T-helper 2 cell treated with Interferon-gamma antibody and Interleukin-4, amounts not matched to agents 100 ng/mL and 5 ng/mL, for 36 hours (primary cell): ENCODE data around the gene IFITM2. TPM values are rescaled to one million over a fixed set of nuclear protein-coding genes. Genes with fewer than 3 reads are reported as not detected.

ENCODE experiments used
- intact Hi-C: fragments of 100-400 bp; cut with micrococcal nuclease; formaldehyde crosslinking; loops from one replicate; pipeline ENCODE4 v1.15.1; 2023
- total RNA-seq: library from RNA; stranded (reverse); gene quantifications from 2 replicates; pipeline ENCODE4 v1.2.3, GENCODE V29; 2022

IFITM2 gene
- total RNA-seq, 1 donor from 2014 or later = 1,497 TPM

GRCh38 chr11:291281-292210 is 16.1 kb upstream of the IFITM2 start:
- intact Hi-C loops = no loop called here

DNA sequence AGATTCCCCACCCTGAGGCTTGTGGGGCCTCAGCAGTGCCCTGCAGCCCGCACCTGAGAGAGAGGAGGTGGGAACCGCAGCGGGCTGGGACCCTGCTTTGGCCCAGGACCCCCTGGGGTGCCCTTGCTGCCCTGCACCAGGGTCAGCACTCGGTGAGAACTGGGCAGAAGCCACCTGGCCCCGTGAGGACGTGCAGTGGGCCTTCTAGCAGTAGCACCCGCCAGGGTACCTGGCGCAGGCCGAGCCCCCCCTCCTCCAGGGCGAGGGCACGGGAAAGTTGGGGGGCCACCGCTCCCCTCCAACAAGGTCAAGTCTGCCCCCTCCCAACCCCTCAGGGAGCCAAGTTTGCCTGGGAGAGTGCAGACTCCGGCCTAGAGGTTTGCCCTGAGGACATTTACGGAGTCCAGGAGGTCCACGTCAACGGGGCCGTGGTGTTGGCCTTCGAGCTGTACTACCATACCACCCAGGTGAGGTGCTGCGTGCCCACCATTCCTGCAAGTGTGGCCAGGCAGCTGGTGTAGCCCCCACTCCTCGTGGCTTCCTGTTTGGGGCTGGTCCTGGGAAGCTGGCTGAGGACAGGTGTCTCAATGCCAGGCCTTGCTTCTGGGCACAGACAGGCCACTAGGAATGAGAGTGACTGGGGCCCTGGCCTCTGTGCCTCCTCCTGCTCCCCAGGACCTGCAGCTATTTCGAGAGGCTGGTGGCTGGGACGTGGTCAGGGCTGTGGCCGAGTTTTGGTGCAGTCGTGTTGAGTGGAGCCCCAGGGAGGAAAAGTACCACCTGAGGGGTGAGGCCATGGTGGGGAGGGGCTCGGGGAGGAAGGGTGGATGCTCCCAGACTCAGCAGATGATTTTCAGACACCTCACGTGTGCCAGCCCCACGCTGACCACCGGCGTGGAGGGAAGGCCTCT is 15.2 kb upstream of the IFITM2 start:
- intact Hi-C loops = no loop called here

DNA sequence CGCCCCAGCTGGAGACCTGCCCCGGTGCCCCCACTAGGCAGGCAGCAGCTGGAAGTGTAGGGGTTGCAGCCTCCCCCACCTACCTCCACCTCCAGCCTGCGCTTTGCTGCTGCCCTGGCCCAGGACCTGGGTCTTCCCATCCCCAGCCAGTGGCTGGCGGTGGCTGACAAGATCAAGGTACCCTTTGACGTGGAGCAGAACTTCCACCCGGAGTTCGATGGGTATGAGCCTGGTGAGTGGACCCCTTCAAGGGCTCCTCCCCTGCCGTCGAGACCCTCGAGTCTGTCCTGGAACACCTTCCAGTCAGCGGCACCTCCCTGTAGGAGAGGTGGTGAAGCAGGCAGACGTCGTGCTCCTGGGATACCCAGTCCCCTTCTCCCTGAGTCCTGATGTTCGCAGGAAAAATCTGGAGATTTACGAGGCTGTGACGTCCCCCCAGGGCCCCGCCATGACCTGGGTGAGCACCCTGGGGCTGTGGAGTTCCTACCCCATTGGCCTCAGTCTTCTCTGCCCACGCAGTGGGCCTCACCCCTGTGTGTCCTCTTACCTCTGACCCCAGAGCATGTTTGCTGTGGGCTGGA is 14.3 kb upstream of the IFITM2 start:
- intact Hi-C loops = no loop called here

GRCh38 chr11:293852-294661 is 13.6 kb upstream of the IFITM2 start:
- intact Hi-C loops = no loop called here

- intact Hi-C loops = no loop called here
These were observed 12.8 kb upstream of the IFITM2 start for GRCh38 chr11:294780-295179.

GRCh38 chr11:295351-296170 is 12.1 kb upstream of the IFITM2 start:
- intact Hi-C loops = no loop called here

DNA sequence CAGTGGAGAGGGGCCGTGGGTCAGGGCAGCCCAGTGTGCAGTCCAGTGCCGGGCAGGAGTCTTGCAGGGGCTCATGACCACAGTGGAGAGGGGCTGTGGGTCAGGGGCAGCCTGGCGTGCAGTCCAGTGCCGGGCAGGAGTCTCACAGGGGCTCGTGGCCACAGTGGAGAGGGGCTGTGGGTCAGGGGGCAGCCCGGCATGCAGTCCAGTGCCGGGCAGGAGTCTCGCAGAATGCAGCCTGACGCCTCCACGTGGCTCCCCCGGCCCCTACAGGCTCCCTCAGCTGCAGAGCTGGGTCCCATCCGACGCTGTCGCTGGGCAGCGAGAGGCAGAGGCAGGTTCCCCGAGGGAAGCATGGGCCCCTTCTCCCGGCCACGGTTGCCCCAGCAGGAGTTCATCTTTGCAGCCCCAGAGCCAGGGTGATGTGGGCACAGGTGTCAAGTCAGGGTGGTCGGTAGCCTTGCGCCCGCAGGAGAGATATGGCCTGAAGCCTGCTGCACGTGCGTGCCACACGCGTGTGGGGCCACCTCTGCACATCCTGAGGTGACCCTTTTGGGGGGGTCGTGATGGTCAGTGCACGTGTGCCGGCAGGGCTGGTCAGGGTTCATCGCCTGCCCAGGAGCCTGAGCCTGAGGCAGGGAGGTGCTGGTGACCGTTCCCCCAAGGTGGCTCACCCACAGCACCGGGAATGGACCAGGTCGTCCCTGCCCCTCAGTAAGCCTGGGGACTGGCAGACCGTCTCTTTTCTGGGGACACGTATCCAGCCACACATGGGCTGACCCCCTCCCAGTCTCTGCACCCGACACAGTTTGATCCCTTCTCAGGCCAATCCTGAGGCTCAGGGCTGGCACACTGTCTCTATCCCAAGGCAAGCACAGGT is 11.2 kb upstream of the IFITM2 start:
- intact Hi-C loops = no loop called here

DNA sequence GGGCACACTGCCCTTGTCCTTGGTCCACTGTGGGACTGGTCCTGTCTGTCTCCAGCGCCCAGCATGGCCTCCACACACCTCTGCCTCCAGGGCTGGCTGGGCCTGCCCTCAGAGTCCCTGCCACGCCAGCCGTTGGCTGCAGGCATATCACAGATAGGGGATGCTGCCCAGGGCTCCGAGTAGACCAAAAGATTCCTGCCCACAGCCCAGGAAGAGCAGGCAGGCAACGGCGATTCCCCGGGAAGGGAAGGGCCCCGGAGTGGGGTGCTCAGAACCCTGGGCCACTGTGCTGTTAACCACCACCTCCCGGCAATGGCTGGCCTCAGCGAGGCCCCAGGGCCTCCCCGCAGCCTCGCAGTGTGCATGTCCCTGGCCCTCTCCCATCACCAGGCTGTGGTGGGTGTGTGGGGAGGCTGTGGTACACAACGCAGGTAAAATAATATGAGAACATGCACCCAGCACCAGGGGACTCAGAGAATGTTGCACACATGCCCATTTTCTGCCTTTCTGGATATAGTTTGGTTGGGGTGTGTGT is 10.5 kb upstream of the IFITM2 start:
- intact Hi-C loops = no loop called here

GRCh38 chr11:297586-298405 is 9.8 kb upstream of the IFITM2 start:
- intact Hi-C loops = no loop called here

DNA sequence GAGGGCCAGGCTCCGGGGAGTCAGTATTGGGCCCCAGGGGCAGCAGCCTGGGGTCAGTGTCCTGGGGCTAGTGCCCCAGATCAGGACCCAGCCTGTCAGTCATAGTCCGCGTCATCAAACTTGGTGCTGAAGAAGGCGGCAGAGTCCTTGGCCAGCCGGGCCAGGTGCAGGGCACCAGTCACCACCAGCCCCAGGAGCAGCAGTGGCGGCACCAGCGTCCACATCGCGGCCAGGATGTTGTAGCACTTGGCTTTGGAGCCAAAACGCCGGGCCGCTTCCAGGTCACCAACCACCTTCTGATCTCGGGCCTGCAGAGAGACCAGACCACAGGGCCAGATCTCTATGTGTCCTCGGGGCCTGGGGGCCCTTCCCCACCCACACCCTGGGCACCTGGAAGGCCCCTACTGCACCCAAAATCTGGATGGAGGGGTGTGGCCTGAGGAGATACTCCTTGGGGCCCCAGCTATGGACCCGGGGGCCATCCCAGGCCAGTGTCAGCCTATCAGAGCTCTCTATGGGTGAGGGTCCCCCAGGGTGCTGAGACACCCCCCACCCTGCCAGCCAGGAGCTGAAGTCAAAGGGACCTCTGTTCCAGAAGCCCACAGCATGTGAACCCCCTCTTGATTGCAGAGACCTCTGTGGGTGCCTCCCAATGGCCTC is 9.1 kb upstream of the IFITM2 start:
- intact Hi-C loops = no loop called here

GRCh38 chr11:299081-299891 is 8.3 kb upstream of the IFITM2 start, which contains the start of gene IFITM5:
TSS of gene IFITM5 (minus strand) at chr11:299526. CDS start at chr11:299490, 36 bp downstream.
- intact Hi-C loops = no loop called here

DNA sequence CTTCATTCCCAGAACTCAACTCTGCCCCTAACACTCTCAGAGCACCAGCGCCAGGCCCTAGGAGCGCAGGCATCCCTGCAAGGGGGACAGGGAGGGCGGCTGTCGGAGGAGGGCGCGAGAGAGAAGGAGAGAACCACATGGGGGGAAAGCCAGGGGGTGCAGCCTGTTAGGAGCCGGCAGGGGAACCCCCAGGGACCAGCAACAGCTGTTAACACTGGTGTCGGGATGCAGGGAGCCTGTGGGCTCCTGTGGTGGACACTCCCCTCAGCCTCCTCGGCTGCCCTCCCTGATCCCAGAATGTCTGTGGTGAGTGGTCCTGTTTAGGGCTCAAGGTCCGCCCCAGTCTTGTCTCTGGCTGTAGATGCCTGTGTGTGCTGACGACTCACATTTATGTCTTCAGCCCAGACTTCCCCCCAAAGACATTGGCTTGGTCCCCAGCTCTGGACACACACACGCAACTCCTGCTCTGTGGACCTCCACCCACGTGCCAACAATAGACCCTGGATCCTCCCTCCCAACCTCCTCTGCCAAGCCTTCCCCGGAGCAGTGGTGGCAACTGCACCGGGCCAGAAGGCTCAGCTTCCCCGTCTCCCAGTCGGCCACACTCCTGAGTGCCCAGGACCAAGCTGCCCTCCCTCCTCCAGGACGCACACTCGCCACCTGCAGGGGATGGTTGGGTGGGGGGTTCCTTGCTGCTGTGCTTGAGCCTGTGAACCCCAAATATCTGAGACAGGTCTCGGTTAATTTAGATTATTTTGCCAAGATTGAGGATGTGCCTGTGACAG is 7.5 kb upstream of the IFITM2 start:
- intact Hi-C loops = no loop called here

DNA sequence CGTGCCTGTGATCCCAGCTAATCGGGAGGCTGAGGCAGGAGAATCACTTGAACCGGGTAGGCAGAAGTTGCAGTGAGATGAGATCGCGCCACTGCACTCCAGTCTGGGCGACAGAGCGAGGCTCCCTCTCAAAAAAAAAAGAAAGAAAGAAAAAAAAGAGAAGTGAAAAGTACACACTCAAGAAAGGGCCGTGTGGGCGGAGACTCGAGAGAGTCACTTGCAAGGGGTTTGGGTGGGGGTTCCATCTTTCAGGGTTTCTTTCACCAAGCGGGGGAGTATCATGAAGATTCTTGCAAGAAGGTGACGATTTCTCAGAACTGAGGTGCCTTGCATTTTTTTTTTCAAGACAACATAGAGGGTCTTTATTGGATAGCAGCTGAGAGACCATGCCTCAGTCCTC is 4.3 kb upstream of the IFITM2 start:
- intact Hi-C loops = no loop called here

DNA sequence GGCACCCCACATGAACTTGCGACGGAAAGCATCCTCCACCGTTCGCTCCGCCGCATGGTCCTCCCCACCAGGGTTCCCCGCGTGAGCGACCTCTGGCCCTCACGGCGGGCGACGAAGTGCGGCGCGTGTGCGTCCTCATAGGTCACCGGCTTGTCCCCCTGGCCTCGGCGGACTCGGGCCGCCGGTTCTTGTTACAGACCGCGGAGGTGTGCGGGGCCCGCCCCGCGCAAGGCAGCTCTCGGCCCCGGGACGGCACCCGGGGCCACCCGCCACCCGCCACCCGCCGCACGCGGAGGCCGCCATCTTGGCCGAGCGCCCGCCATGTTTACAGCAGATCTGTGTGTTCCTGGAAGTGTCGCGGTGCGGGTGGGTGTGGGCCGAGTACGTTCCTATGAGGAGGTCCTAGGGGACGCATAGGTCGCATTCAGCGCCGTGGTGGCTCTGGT is 3.5 kb upstream of the IFITM2 start:
- intact Hi-C loops = no loop called here
